SK-N-MC (cell line): ENCODE data around the gene A1CF.

Experiments used
- EZH2 ChIP-seq: fragments of 200-600 bp; sonication (generic); IDR thresholded peaks from one replicate; pipeline ENCODE4 v1.6.1; 2017; ENCODE audit warnings: antibody characterized with exemption
- POLR2AphosphoS5 ChIP-seq: IDR thresholded peaks from 2 replicates; pipeline ENCODE4 v1.6.1; 2012; ENCODE audit warnings: mild to moderate bottlenecking, low read depth, low read length, borderline replicate concordance

DNA sequence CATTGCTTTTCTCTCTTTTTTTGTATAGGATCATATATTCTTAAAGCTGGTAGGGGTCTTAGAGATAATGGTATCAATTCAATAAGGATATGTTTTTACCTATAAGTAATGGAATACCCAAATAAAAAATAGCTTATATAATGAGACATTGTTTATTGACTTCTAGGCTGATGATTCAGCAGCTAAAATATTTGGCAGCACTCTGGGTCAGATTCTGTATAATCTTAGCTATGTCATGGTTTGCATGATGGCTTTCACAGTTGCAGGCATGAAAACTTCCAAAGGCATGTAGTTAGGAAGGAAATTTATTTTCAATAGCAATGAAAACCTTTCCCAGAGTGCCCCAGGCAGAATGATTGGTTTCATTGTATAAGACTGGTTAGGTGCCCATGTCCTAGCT is 32.1 kb upstream of the A1CF start:
- TF ChIP-seq POLR2AphosphoS5 (no peak), EZH2 (no peak)
